ENCODE results near the gene TM9SF1. TPM values are rescaled to one million over a fixed set of nuclear protein-coding genes. Genes with fewer than 3 reads are reported as not detected.

Gene TM9SF1
- total RNA-seq, 1 experiment from 2014 or later = 44.7 TPM

- 0 out of 2 replicates have a peak, but pooled peaks cover 2% of the 10 kb centered on the region for H3K36me3 ChIP-seq (ENCODE audit: control insufficient read depth, insufficient read depth, low read length)
- TF ChIP-seq POLR2AphosphoS5 (IDR thresholded peaks at IDR 0.05; ENCODE audit: low read depth, low read length) = 0 out of 2 replicates have a peak, but pooled peaks have one; percentile 18
- no peak for TF ChIP-seq TCF7L2 (IDR thresholded peaks at IDR 0.05; ENCODE audit: low read depth, low read length)
- ChIA-PET POLR2A (interaction anchor here (0.6 kb wide), 1 partner anchor 42 kb away, joined by 11 read pairs; no protein-coding TSS in a partner anchor), CTCF (no interaction called here)
- H3K4me1 ChIP-seq (ENCODE audit: control insufficient read depth, insufficient read depth, low read length) = no peaks in the 10 kb centered on the region; the same call in 1 of the 2 replicates
- in situ Hi-C loops (cut with HindIII; ENCODE audit: low pct_unique_long_range_greater_than_20kb, low sequenced_read_pairs) = no loop called here
- H3K4me3 ChIP-seq (ENCODE audit: low read depth in 2 of 2, low read length in 2 of 2) = no peak overlapping the region
- no peak for ATAC-seq
- no TSS peak for BruUV-seq (replicated peaks)
- H3K9me3 ChIP-seq (ENCODE audit: control insufficient read depth, insufficient read depth, low read depth, low read length) = no peaks in the 10 kb centered on the region
- H3K27ac ChIP-seq (ENCODE audit: low read length) = no peak overlapping the region
- no peaks in the 10 kb centered on the region for H3K27me3 ChIP-seq (ENCODE audit: control insufficient read depth, insufficient read depth, low read length)
- no peak for DNase-seq (ENCODE audit: low read depth, low spot score)
- intact Hi-C loops (cut with micrococcal nuclease; ENCODE audit: unreplicated experiment) = no loop called here
Observed at GRCh38 chr14:24182110-24182882, 12.9 kb downstream of the TM9SF1 start.

GRCh38 chr14:24181371-24182077, 13.7 kb downstream of the TM9SF1 start:
- in situ Hi-C loops (cut with HindIII; ENCODE audit: low pct_unique_long_range_greater_than_20kb, low sequenced_read_pairs) = no loop called here
- POLR2A ChIA-PET = no interaction called here
- Histone ChIP-seq H3K36me3 (ENCODE audit: control insufficient read depth, insufficient read depth, low read length) (0 out of 2 replicates have a peak, but pooled peaks cover 2% of the 10 kb centered on the region), H3K27me3 (ENCODE audit: control insufficient read depth, insufficient read depth, low read length) (no peaks in the 10 kb centered on the region), H3K4me1 (ENCODE audit: control insufficient read depth, insufficient read depth, low read length) (no peaks in the 10 kb centered on the region; the same call in 1 of the 2 replicates), H3K9me3 (ENCODE audit: control insufficient read depth, insufficient read depth, low read depth, low read length) (no peaks in the 10 kb centered on the region), H3K4me3 (ENCODE audit: low read depth in 2 of 2, low read length in 2 of 2) (no peak overlapping the region), H3K27ac (ENCODE audit: low read length) (no peak overlapping the region)
- intact Hi-C loops (cut with micrococcal nuclease; ENCODE audit: unreplicated experiment) = no loop called here
- DNase-seq (ENCODE audit: low read depth, low spot score) = no peak
- CTCF ChIA-PET = no interaction called here
- no TSS peak for BruUV-seq (replicated peaks)
- TF ChIP-seq POLR2AphosphoS5 (IDR thresholded peaks at IDR 0.05; ENCODE audit: low read depth, low read length) = no peak; the same call in 1 of the 2 replicates
- TF ChIP-seq REST (IDR thresholded peaks at IDR 0.05; ENCODE audit: insufficient read depth in 1 of 2, low read depth in 2 of 2, low read length in 1 of 2) = no peak
- no peak for TF ChIP-seq SIN3A (IDR thresholded peaks at IDR 0.05; ENCODE audit: borderline replicate concordance, insufficient read depth, low read depth, low read length)
- TF ChIP-seq TCF7L2 (IDR thresholded peaks at IDR 0.05; ENCODE audit: low read depth, low read length) = no peak
- no peak for TF ChIP-seq CTCF (IDR thresholded peaks at IDR 0.05)
- ATAC-seq = no peak

Data from Panc1 (cell line).